ENCODE results near the gene ISM1.

The ISM1 gene

GRCh38 chr20:13285408-13285807, 64.3 kb downstream of the ISM1 start:
- no peak overlapping the region for H2AFZ ChIP-seq (ENCODE audit: low read depth)
- H3K27me3 ChIP-seq (ENCODE audit: insufficient read depth, low read depth) = no peaks in the 10 kb centered on the region
- H3K79me2 ChIP-seq (ENCODE audit: insufficient read depth, low read depth) = no peaks in the 10 kb centered on the region
- H3K36me3 ChIP-seq (ENCODE audit: insufficient read depth) = no peaks in the 10 kb centered on the region
- H3K4me1 ChIP-seq (ENCODE audit: low read depth, poor library complexity, severe bottlenecking) = no peaks in the 10 kb centered on the region
- H3K9ac ChIP-seq = no peak overlapping the region
- no peak overlapping the region for H3K4me3 ChIP-seq (IDR thresholded peaks at IDR 0.05; ENCODE audit: insufficient read depth, low read depth, low read length)
- H3K4me2 ChIP-seq = no peak overlapping the region
- H3K27ac ChIP-seq = no peak overlapping the region
- no peak for TF ChIP-seq CTCF (conservative IDR thresholded peaks at IDR 0.05; ENCODE audit: low read depth, low read length)
- H4K20me1 ChIP-seq (ENCODE audit: insufficient read depth) = no peaks in the 10 kb centered on the region

- H3K9ac ChIP-seq = no peak overlapping the region
- no peaks in the 10 kb centered on the region for H4K20me1 ChIP-seq (ENCODE audit: insufficient read depth)
- H3K36me3 ChIP-seq (ENCODE audit: insufficient read depth) = no peaks in the 10 kb centered on the region
- no peaks in the 10 kb centered on the region for H3K79me2 ChIP-seq (ENCODE audit: insufficient read depth, low read depth)
- no peak overlapping the region for H3K4me3 ChIP-seq (IDR thresholded peaks at IDR 0.05; ENCODE audit: insufficient read depth, low read depth, low read length)
- H3K4me2 ChIP-seq = no peak overlapping the region
- no peak for TF ChIP-seq CTCF (conservative IDR thresholded peaks at IDR 0.05; ENCODE audit: low read depth, low read length)
- no peaks in the 10 kb centered on the region for H3K27me3 ChIP-seq (ENCODE audit: insufficient read depth, low read depth)
- no peak overlapping the region for H2AFZ ChIP-seq (ENCODE audit: low read depth)
- no peak overlapping the region for H3K27ac ChIP-seq
- no peaks in the 10 kb centered on the region for H3K4me1 ChIP-seq (ENCODE audit: low read depth, poor library complexity, severe bottlenecking)
Observed at GRCh38 chr20:13286052-13286451, 65.0 kb downstream of the ISM1 start.

GRCh38 chr20:13286607-13287006, 65.5 kb downstream of the ISM1 start:
- Histone ChIP-seq H3K27me3 (ENCODE audit: insufficient read depth, low read depth) (no peaks in the 10 kb centered on the region), H3K79me2 (ENCODE audit: insufficient read depth, low read depth) (no peaks in the 10 kb centered on the region), H2AFZ (ENCODE audit: low read depth) (no peak overlapping the region), H3K4me2 (no peak overlapping the region), H3K36me3 (ENCODE audit: insufficient read depth) (no peaks in the 10 kb centered on the region), H3K4me3 (IDR thresholded peaks at IDR 0.05; ENCODE audit: insufficient read depth, low read depth, low read length) (no peak overlapping the region), H3K27ac (no peak overlapping the region), H3K9ac (no peak overlapping the region), H4K20me1 (ENCODE audit: insufficient read depth) (no peaks in the 10 kb centered on the region), H3K4me1 (ENCODE audit: low read depth, poor library complexity, severe bottlenecking) (no peaks in the 10 kb centered on the region)
- no peak for TF ChIP-seq CTCF (conservative IDR thresholded peaks at IDR 0.05; ENCODE audit: low read depth, low read length)

- no peak overlapping the region for H3K4me2 ChIP-seq
- no peak overlapping the region for H3K27ac ChIP-seq
- no peaks in the 10 kb centered on the region for H3K79me2 ChIP-seq (ENCODE audit: insufficient read depth, low read depth)
- H3K4me3 ChIP-seq (IDR thresholded peaks at IDR 0.05; ENCODE audit: insufficient read depth, low read depth, low read length) = no peak overlapping the region
- H3K9ac ChIP-seq = no peak overlapping the region
- H2AFZ ChIP-seq (ENCODE audit: low read depth) = no peak overlapping the region
- H3K36me3 ChIP-seq (ENCODE audit: insufficient read depth) = no peaks in the 10 kb centered on the region
- no peaks in the 10 kb centered on the region for H4K20me1 ChIP-seq (ENCODE audit: insufficient read depth)
- H3K4me1 ChIP-seq (ENCODE audit: low read depth, poor library complexity, severe bottlenecking) = no peaks in the 10 kb centered on the region
- H3K27me3 ChIP-seq (ENCODE audit: insufficient read depth, low read depth) = no peaks in the 10 kb centered on the region
- TF ChIP-seq CTCF (conservative IDR thresholded peaks at IDR 0.05; ENCODE audit: low read depth, low read length) = no peak
Observed at GRCh38 chr20:13288357-13288756, 67.3 kb downstream of the ISM1 start.

GRCh38 chr20:13289031-13289430, 68.0 kb downstream of the ISM1 start:
- Histone ChIP-seq H3K9ac (no peak overlapping the region), H3K79me2 (ENCODE audit: insufficient read depth, low read depth) (no peaks in the 10 kb centered on the region), H3K4me3 (IDR thresholded peaks at IDR 0.05; ENCODE audit: insufficient read depth, low read depth, low read length) (no peak overlapping the region), H3K27ac (no peak overlapping the region), H3K27me3 (ENCODE audit: insufficient read depth, low read depth) (no peaks in the 10 kb centered on the region), H2AFZ (ENCODE audit: low read depth) (no peak overlapping the region), H4K20me1 (ENCODE audit: insufficient read depth) (no peaks in the 10 kb centered on the region), H3K4me1 (ENCODE audit: low read depth, poor library complexity, severe bottlenecking) (no peaks in the 10 kb centered on the region), H3K4me2 (no peak overlapping the region), H3K36me3 (ENCODE audit: insufficient read depth) (no peaks in the 10 kb centered on the region)
- TF ChIP-seq CTCF (conservative IDR thresholded peaks at IDR 0.05; ENCODE audit: low read depth, low read length) = no peak
